Parathyroid adenoma (tissue), 2 donors: Measurements from ENCODE around the gene MED13L.

Experiments used
- H2AFZ ChIP-seq: fragments of 300-600 bp; sonication (generic); one replicate; pipeline ENCODE4 v1.7.0; 2017; ENCODE audit warnings: antibody characterized with exemption, mild to moderate bottlenecking
- H3K27ac ChIP-seq: fragments of 300-600 bp; sonication (generic); one replicate; pipeline ENCODE4 v1.7.0; 2017
- H3K27me3 ChIP-seq: fragments of 300-600 bp; sonication (generic); one replicate; pipeline ENCODE4 v1.7.0; 2017; ENCODE audit warnings: low read length; ENCODE audit not compliant: control insufficient read depth, insufficient read depth
- H3K36me3 ChIP-seq: fragments of 300-600 bp; sonication (generic); one replicate; pipeline ENCODE4 v1.7.0; 2017; ENCODE audit warnings: low read length; ENCODE audit not compliant: control insufficient read depth, insufficient read depth
- H3K4me1 ChIP-seq: fragments of 300-600 bp; sonication (generic); one replicate; pipeline ENCODE4 v1.7.0; 2017; ENCODE audit warnings: control low read depth
- H3K4me2 ChIP-seq: fragments of 300-600 bp; sonication (generic); one replicate; pipeline ENCODE4 v1.7.0; 2017; ENCODE audit warnings: low read length
- H3K4me3 ChIP-seq: fragments of 300-600 bp; sonication (generic); one replicate; pipeline ENCODE4 v1.7.0; 2017; ENCODE audit warnings: low read depth, low read length
- H3K79me2 ChIP-seq: fragments of 300-600 bp; sonication (generic); one replicate; pipeline ENCODE4 v1.7.0; 2017; ENCODE audit warnings: control low read depth
- H3K9ac ChIP-seq: fragments of 300-600 bp; sonication (generic); one replicate; pipeline ENCODE4 v1.7.0; 2017; ENCODE audit warnings: mild to moderate bottlenecking
- H3K9me3 ChIP-seq: fragments of 300-600 bp; sonication (generic); one replicate; pipeline ENCODE4 v1.7.0; 2017; ENCODE audit warnings: low read length; ENCODE audit not compliant: control insufficient read depth
- TF ChIP-seq, protein P1 (sequence below): fragments of 300-600 bp; sonication (generic); IDR thresholded peaks from one replicate; pipeline ENCODE4 v1.7.0; 2017; ENCODE audit warnings: antibody characterized with exemption, mild to moderate bottlenecking
- donor health status: primary hyperparathyroidism.

MED13L gene

DNA sequence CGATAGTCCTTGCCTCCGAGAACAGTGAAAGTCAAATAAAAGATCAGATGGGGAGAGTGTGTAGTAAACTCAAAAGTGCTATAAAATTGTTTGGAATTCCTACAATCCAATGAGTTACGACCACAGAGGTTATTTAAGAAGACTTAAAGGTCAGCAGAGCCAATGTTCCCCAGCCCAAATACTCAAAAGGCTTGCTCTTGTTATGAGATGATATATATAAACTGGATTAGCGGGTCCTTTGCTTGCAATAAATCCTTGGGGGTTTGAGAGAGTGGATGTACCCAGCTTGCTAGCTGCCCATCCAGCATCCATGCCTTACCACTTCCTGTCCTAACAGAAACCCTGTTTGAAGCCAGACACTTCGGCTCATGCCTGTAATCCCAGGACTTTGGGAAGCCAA lies 29.0 kb upstream of the MED13L start:
- no peaks in the 10 kb centered on the region for H3K36me3 ChIP-seq
- TF ChIP-seq, protein P1, sequence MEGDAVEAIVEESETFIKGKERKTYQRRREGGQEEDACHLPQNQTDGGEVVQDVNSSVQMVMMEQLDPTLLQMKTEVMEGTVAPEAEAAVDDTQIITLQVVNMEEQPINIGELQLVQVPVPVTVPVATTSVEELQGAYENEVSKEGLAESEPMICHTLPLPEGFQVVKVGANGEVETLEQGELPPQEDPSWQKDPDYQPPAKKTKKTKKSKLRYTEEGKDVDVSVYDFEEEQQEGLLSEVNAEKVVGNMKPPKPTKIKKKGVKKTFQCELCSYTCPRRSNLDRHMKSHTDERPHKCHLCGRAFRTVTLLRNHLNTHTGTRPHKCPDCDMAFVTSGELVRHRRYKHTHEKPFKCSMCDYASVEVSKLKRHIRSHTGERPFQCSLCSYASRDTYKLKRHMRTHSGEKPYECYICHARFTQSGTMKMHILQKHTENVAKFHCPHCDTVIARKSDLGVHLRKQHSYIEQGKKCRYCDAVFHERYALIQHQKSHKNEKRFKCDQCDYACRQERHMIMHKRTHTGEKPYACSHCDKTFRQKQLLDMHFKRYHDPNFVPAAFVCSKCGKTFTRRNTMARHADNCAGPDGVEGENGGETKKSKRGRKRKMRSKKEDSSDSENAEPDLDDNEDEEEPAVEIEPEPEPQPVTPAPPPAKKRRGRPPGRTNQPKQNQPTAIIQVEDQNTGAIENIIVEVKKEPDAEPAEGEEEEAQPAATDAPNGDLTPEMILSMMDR = no peak
- H2AFZ ChIP-seq = no peak overlapping the region
- no peaks in the 10 kb centered on the region for H3K27me3 ChIP-seq
- no peaks in the 10 kb centered on the region for H3K4me1 ChIP-seq
- no peak overlapping the region for H3K4me2 ChIP-seq
- H3K9me3 ChIP-seq = no peaks in the 10 kb centered on the region
- H3K4me3 ChIP-seq = no peak overlapping the region
- H3K27ac ChIP-seq = no peak overlapping the region
- H3K9ac ChIP-seq = no peak overlapping the region
- H3K79me2 ChIP-seq = no peaks in the 10 kb centered on the region

DNA sequence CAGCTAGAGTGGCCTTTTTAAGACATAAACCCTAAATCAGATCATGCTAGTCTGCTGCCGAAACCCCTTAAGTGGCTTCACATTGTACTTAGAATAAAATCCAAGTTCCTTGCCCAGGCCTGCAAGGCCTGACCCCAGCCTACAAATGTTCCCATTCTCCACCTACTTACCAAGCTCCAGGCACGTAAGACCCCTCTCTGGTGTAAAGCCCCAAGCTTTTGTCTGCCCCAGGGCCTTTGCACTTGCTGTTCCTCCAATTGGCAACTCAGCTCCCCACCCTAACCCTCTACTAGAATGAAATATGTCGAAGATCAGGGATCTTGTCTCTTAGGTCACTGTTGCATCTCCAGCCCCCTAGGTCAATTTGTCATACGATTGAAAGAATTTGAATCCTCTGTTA lies 27.1 kb upstream of the MED13L start:
- Histone ChIP-seq H3K9me3 (no peaks in the 10 kb centered on the region), H3K9ac (no peak overlapping the region), H3K27me3 (no peaks in the 10 kb centered on the region), H2AFZ (no peak overlapping the region), H3K4me3 (no peak overlapping the region), H3K27ac (no peak overlapping the region), H3K4me1 (no peaks in the 10 kb centered on the region), H3K79me2 (no peaks in the 10 kb centered on the region), H3K36me3 (no peaks in the 10 kb centered on the region), H3K4me2 (no peak overlapping the region)
- TF ChIP-seq, protein P1 = no peak

DNA sequence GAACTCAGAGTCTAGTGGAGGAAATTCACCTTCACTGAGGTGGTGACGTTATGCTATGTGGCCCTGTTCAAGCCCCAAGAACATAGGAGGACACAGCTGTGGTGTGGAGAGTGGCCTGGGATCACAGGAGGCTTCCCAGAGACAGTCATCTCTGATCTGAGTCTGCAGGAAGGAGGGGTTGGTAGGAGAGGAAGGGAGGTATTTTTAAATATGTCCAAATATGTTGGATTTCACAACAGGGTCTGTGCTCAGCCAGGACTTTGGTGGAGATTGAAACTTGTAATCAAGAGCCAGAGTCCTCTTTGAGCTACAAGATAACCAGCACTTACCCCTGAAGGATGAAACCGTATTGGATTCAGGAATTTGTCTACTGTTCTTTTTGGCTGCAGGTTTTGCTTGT lies 26.4 kb upstream of the MED13L start:
- Histone ChIP-seq H3K27ac (no peak overlapping the region), H3K9me3 (no peaks in the 10 kb centered on the region), H3K4me2 (no peak overlapping the region), H3K36me3 (no peaks in the 10 kb centered on the region), H3K27me3 (no peaks in the 10 kb centered on the region), H3K4me3 (no peak overlapping the region), H2AFZ (no peak overlapping the region), H3K79me2 (no peaks in the 10 kb centered on the region), H3K4me1 (no peaks in the 10 kb centered on the region), H3K9ac (no peak overlapping the region)
- TF ChIP-seq, protein P1 = no peak

DNA sequence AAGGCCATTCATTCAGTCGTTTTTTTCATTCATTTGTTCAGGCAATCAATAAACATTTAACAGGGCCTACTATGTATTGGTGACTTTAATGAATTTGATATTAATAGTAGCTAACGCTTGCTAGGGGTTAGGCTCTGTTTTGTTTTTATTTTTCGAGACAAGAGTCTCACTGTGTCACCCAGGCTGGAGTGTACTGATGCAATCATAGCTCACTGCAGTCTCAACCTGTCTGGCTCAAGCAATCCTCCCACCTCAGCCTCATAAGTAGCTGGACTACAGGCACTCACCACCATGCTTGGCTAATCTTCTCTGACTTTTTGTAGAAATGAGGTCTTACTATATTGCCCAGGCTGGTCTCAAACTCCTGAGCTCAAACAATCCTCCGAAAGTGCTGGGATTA lies 25.6 kb upstream of the MED13L start:
- no peaks in the 10 kb centered on the region for H3K9me3 ChIP-seq
- no peak overlapping the region for H2AFZ ChIP-seq
- no peaks in the 10 kb centered on the region for H3K36me3 ChIP-seq
- no peak overlapping the region for H3K9ac ChIP-seq
- TF ChIP-seq, protein P1 = no peak
- no peaks in the 10 kb centered on the region for H3K79me2 ChIP-seq
- no peaks in the 10 kb centered on the region for H3K27me3 ChIP-seq
- H3K4me2 ChIP-seq = no peak overlapping the region
- no peak overlapping the region for H3K4me3 ChIP-seq
- no peaks in the 10 kb centered on the region for H3K4me1 ChIP-seq
- H3K27ac ChIP-seq = no peak overlapping the region

DNA sequence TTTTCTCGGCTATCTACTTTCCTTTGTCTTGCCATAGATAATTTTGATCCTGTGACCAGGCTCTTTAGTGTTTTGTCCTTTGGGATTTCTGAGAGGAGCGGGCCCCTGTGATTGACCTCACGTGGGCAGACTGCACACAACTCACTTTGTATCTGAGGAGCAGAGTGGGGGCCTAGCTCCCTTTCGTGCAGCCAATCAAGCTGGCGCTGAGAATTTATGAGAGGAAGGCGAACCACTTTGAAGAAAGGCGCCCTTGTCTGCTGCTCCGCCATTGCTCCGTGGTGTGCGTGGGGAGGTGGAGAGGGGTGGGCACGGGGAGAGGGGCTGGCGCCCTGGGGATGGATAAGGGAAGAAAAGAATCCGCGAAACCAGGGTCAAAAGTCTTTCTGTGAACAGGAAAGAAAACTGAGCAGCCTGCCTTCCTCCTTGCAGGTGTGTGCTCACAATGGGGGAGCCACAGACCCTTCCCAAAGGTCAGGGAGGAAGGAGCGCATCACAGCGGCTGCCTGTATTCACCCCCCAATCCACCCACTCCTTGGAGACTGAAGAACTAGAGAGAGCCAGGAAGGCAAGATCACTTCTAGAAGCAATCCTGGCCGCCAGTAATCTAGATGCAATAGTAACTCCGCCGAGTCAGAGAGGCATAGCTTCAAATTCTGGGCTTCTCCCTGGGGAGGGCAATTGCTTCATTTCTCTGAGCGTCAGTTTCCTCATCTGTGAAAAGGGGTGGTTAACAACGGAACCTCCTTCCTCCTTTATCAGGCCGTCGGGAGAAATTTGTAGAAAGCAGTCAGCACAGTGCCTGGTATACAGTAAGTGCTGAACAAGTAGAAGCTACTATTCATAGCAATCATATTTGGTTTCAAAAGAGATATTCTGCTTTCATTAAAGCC lies 24.9 kb upstream of the MED13L start:
- H3K4me2 ChIP-seq = no peak overlapping the region
- no peaks in the 10 kb centered on the region for H3K9me3 ChIP-seq
- H3K9ac ChIP-seq = no peak overlapping the region
- no peak overlapping the region for H3K4me3 ChIP-seq
- TF ChIP-seq, protein P1 = no peak
- H3K36me3 ChIP-seq = no peaks in the 10 kb centered on the region
- H3K27ac ChIP-seq = no peak overlapping the region
- no peak overlapping the region for H2AFZ ChIP-seq
- no peaks in the 10 kb centered on the region for H3K79me2 ChIP-seq
- no peaks in the 10 kb centered on the region for H3K4me1 ChIP-seq
- H3K27me3 ChIP-seq = no peaks in the 10 kb centered on the region
